Neural cell (in vitro differentiated cells): ENCODE data around the gene PLIN3. TPM values are rescaled to one million over a fixed set of nuclear protein-coding genes. Genes with fewer than 3 reads are reported as not detected.
"Not testable (repeated sequence)": the region's sequence is repeated elsewhere in the genome, so short reads cannot be mapped to it uniquely, and the experiment has no call there.

ENCODE experiments used
- H2AFZ ChIP-seq: fragments of 200-600, 300-800 bp; sonication (generic), shearing (Covaris generic); 2 replicates; pipeline ENCODE4 v1.6.0; 2014; ENCODE audit warnings: low read depth, mild to moderate bottlenecking, antibody characterized with exemption, low read length, moderate library complexity
- H3F3A ChIP-seq: fragments of 200-600 bp; shearing (Covaris generic); 2 replicates; pipeline ENCODE4 v1.6.1; 2016; ENCODE audit warnings: mild to moderate bottlenecking, moderate library complexity, mixed read lengths, antibody characterized with exemption, low read length; ENCODE audit not compliant: insufficient read depth, poor library complexity, severe bottlenecking
- H3K27ac ChIP-seq: fragments of 200-600, 300-800 bp; sonication (generic), shearing (Covaris generic); 2 replicates; pipeline ENCODE4 v1.5.1; 2014; ENCODE audit warnings: mild to moderate bottlenecking, low read length, moderate library complexity
- H3K27me3 ChIP-seq: fragments of 300-800, 200-600 bp; sonication (generic), shearing (Covaris generic); 2 replicates; pipeline ENCODE4 v1.6.0; 2014; ENCODE audit warnings: mild to moderate bottlenecking, low read depth, low read length, moderate library complexity; ENCODE audit not compliant: insufficient read depth
- H3K36me3 ChIP-seq: fragments of 300-800, 200-600 bp; sonication (generic), shearing (Covaris generic); 2 replicates; pipeline ENCODE4 v1.5.1; 2014; ENCODE audit warnings: mild to moderate bottlenecking, antibody characterized with exemption, low read length, moderate library complexity; ENCODE audit not compliant: insufficient read depth
- H3K4me2 ChIP-seq: fragments of 300-800, 200-600 bp; sonication (generic), shearing (Covaris generic); 2 replicates; pipeline ENCODE4 v1.6.0; 2014; ENCODE audit warnings: mild to moderate bottlenecking, low read length
- H3K4me3 ChIP-seq: fragments of 300-800, 200-600 bp; sonication (generic), shearing (Covaris generic); 2 replicates; pipeline ENCODE4 v1.5.1; 2014; ENCODE audit warnings: mild to moderate bottlenecking, low read length, moderate library complexity
- H3K79me2 ChIP-seq: fragments of 200-600 bp; shearing (Covaris generic); replicated peaks from 2 replicates; pipeline ENCODE4 v1.6.0; 2014; ENCODE audit warnings: mild to moderate bottlenecking, low read length, moderate library complexity; ENCODE audit not compliant: insufficient read depth
- H3K9ac ChIP-seq: fragments of 300-800, 200-600 bp; sonication (generic), shearing (Covaris generic); 2 replicates; pipeline ENCODE4 v1.6.1; 2016; ENCODE audit warnings: mild to moderate bottlenecking, low read length, mixed read lengths
- H3K9me2 ChIP-seq: fragments of 200-600 bp; shearing (Covaris generic); 2 replicates; pipeline ENCODE4 v1.6.1; 2016; ENCODE audit warnings: mild to moderate bottlenecking, low read length, mixed read lengths; ENCODE audit not compliant: insufficient read depth
- H3K9me3 ChIP-seq: fragments of 200-600, 300-800 bp; sonication (generic), shearing (Covaris generic); 2 replicates; pipeline ENCODE4 v1.6.1; 2016; ENCODE audit warnings: mild to moderate bottlenecking, mixed run types, low read length, moderate library complexity, mixed read lengths
- H4K20me1 ChIP-seq: fragments of 200-600 bp; shearing (Covaris generic); 2 replicates; pipeline ENCODE4 v1.6.1; 2016; ENCODE audit warnings: mild to moderate bottlenecking, mixed run types; ENCODE audit not compliant: insufficient read depth
- EP300 ChIP-seq: fragments of 450-650 bp; conservative IDR thresholded peaks from 2 replicates; pipeline ENCODE4 v1.6.1; 2014; ENCODE audit warnings: antibody characterized with exemption, mild to moderate bottlenecking, moderate library complexity; ENCODE audit not compliant: poor library complexity, severe bottlenecking
- EZH2 ChIP-seq: fragments of 200-600, 300-800 bp; shearing (Covaris generic), sonication (generic); IDR thresholded peaks from 2 replicates; pipeline ENCODE4 v1.6.1; 2014; ENCODE audit warnings: antibody characterized with exemption, low read length, borderline replicate concordance, mild to moderate bottlenecking; ENCODE audit not compliant: insufficient read depth, poor library complexity, severe bottlenecking
- MXI1 ChIP-seq: fragments of 450-650 bp; conservative IDR thresholded peaks from 2 replicates; pipeline ENCODE4 v1.6.1; 2014; ENCODE audit warnings: antibody characterized with exemption, mild to moderate bottlenecking; ENCODE audit not compliant: poor library complexity, severe bottlenecking
- POLR2AphosphoS5 ChIP-seq: IDR thresholded peaks from 2 replicates; pipeline ENCODE4 v1.6.1; 2012
- RAD21 ChIP-seq: fragments of 450-650 bp; conservative IDR thresholded peaks from 2 replicates; pipeline ENCODE4 v1.6.1; 2014; ENCODE audit warnings: antibody characterized with exemption, mild to moderate bottlenecking, moderate library complexity
- SMC3 ChIP-seq: fragments of 450-650 bp; conservative IDR thresholded peaks from 2 replicates; pipeline ENCODE4 v1.6.1; 2014; ENCODE audit warnings: antibody characterized with exemption, mild to moderate bottlenecking, moderate library complexity; ENCODE audit not compliant: poor library complexity
- TAF1 ChIP-seq: IDR thresholded peaks from 2 replicates; pipeline ENCODE4 v1.6.1; 2012; ENCODE audit warnings: low read depth
- polyA plus RNA-seq: library from polyadenylated mRNA; depleted of rRNA; stranded (reverse); fragments of >200 nt; gene quantifications from 2 replicates; pipeline ENCODE4 v1.2.3, GENCODE V29; 2014
- TF ChIP-seq, protein P1 (sequence below): IDR thresholded peaks from 2 replicates; pipeline ENCODE4 v1.6.1; 2012; ENCODE audit warnings: borderline replicate concordance
- TF ChIP-seq, protein P2 (sequence below): fragments of 450-650 bp; IDR thresholded peaks from 2 replicates; pipeline ENCODE4 v1.5.1; 2014; ENCODE audit warnings: antibody characterized with exemption, mild to moderate bottlenecking, moderate library complexity; ENCODE audit not compliant: poor library complexity, severe bottlenecking

The PLIN3 gene
- polyA plus RNA-seq, 1 donor from 2014 or later = 0.71 TPM

DNA sequence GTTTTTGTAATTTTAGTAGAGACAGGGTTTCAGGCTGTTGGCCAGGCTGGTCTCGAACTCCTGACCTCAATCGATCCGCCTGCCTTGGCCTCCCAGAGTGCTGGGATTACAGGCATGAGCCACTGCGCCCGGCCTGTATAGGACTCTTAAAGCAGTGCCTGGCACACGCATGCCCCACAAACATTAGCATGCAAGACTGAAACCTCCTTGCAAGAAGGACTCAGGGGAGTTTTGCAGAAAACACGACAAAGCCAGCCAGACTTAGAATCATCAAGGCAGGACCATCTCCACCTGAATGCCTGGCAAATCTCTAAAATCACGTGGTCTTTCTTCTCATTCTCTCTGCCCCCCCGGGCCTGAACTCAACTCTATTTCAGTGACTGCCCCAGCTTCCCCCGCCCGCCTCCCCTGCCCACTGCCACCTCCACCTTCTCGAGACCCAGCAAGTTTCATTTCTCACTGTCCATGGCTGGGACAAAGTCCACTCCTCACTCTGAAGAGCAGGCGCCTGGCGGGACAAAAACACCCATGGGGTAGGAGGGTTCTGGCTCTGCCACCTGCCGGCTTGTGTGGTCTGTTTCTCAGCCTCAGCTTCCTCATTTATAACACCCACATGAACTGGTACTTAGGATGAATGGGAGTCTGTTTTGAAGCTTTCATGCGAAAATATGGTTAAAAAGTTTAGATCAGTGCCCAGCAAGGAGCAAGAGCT is 38.3 kb downstream of the PLIN3 start:
- no peak overlapping the region for H3K4me2 ChIP-seq
- TF ChIP-seq, protein P1, sequence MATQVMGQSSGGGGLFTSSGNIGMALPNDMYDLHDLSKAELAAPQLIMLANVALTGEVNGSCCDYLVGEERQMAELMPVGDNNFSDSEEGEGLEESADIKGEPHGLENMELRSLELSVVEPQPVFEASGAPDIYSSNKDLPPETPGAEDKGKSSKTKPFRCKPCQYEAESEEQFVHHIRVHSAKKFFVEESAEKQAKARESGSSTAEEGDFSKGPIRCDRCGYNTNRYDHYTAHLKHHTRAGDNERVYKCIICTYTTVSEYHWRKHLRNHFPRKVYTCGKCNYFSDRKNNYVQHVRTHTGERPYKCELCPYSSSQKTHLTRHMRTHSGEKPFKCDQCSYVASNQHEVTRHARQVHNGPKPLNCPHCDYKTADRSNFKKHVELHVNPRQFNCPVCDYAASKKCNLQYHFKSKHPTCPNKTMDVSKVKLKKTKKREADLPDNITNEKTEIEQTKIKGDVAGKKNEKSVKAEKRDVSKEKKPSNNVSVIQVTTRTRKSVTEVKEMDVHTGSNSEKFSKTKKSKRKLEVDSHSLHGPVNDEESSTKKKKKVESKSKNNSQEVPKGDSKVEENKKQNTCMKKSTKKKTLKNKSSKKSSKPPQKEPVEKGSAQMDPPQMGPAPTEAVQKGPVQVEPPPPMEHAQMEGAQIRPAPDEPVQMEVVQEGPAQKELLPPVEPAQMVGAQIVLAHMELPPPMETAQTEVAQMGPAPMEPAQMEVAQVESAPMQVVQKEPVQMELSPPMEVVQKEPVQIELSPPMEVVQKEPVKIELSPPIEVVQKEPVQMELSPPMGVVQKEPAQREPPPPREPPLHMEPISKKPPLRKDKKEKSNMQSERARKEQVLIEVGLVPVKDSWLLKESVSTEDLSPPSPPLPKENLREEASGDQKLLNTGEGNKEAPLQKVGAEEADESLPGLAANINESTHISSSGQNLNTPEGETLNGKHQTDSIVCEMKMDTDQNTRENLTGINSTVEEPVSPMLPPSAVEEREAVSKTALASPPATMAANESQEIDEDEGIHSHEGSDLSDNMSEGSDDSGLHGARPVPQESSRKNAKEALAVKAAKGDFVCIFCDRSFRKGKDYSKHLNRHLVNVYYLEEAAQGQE = no peak
- no peak for TF ChIP-seq RAD21
- H3K27me3 ChIP-seq = peaks cover 14% of the 10 kb centered on the region
- no peaks in the 10 kb centered on the region for H3K9me2 ChIP-seq
- H3K9ac ChIP-seq = no peak overlapping the region
- no peak overlapping the region for H2AFZ ChIP-seq
- no peak overlapping the region for H3K4me3 ChIP-seq
- no peak overlapping the region for H3K27ac ChIP-seq
- no peaks in the 10 kb centered on the region for H3F3A ChIP-seq
- no peaks in the 10 kb centered on the region for H3K36me3 ChIP-seq
- no peaks in the 10 kb centered on the region for H4K20me1 ChIP-seq
- H3K79me2 ChIP-seq = no peaks in the 10 kb centered on the region
- no peaks in the 10 kb centered on the region for H3K9me3 ChIP-seq

DNA sequence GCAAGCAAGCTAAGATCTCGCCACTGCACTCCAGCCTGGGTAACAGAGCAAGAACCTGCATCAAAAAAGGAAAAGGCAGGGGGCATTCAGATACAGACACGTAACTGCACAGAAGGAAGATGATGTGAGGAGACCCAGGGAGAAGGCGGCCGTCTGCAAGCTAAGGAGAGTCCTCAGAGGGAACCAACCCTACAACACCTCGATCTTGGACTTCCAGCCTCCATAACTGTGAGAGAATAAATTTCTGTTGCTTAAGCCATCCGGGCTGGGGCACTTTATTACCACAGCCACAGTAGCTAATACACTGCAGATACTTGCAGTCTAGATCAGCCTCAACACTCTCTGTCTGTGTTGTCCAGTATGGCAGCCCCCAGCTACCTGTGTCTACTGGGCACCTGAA is 43.9 kb downstream of the PLIN3 start:
- Histone ChIP-seq H3K36me3 (no peaks in the 10 kb centered on the region), H3K4me3 (no peak overlapping the region), H3F3A (no peaks in the 10 kb centered on the region), H3K27me3 (no peaks in the 10 kb centered on the region), H3K27ac (no peak overlapping the region), H4K20me1 (no peaks in the 10 kb centered on the region), H2AFZ (no peak overlapping the region), H3K9me3 (no peaks in the 10 kb centered on the region), H3K4me2 (no peak overlapping the region), H3K9ac (no peak overlapping the region), H3K79me2 (no peaks in the 10 kb centered on the region), H3K9me2 (no peaks in the 10 kb centered on the region)
- TF ChIP-seq EP300 = no peak
- no peak for TF ChIP-seq MXI1
- TF ChIP-seq POLR2AphosphoS5 = no peak
- no peak for TF ChIP-seq TAF1
- no peak for TF ChIP-seq EZH2
- TF ChIP-seq, protein P1 = no peak
- TF ChIP-seq, protein P2, sequence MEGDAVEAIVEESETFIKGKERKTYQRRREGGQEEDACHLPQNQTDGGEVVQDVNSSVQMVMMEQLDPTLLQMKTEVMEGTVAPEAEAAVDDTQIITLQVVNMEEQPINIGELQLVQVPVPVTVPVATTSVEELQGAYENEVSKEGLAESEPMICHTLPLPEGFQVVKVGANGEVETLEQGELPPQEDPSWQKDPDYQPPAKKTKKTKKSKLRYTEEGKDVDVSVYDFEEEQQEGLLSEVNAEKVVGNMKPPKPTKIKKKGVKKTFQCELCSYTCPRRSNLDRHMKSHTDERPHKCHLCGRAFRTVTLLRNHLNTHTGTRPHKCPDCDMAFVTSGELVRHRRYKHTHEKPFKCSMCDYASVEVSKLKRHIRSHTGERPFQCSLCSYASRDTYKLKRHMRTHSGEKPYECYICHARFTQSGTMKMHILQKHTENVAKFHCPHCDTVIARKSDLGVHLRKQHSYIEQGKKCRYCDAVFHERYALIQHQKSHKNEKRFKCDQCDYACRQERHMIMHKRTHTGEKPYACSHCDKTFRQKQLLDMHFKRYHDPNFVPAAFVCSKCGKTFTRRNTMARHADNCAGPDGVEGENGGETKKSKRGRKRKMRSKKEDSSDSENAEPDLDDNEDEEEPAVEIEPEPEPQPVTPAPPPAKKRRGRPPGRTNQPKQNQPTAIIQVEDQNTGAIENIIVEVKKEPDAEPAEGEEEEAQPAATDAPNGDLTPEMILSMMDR = no peak
- TF ChIP-seq RAD21 = no peak
- no peak for TF ChIP-seq SMC3

DNA sequence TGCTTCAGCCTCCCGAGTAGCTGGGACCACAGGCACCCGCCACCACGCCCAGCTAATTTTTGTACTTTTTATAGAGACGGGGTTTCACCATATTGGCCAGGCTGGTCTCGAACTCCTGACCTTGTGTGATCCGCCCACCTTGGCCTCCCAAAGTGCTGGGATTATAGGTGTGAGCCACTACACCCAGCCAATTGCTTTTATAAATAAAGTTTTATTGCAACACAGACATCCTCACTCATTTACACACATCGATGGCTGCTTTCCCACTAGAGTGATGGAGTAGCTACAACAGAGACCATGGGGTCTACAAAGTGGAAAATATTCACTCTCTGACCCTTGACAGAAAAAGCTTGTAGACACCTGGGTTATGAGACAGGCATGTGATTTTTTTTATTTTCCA is 45.1 kb downstream of the PLIN3 start:
- H3K9me2 ChIP-seq, H3F3A ChIP-seq, H3K4me3 ChIP-seq, H2AFZ ChIP-seq, H3K79me2 ChIP-seq, H3K4me2 ChIP-seq, H3K27ac ChIP-seq, H4K20me1 ChIP-seq, H3K9me3 ChIP-seq, H3K36me3 ChIP-seq, H3K9ac ChIP-seq, H3K27me3 ChIP-seq: not testable (repeated sequence)
